Dendritic cell treated with granulocyte-macrophage colony-stimulating factor and Interleukin-4, amounts not matched to agents 40 ng/mL and 50 ng/mL, for 4 days (primary cell): Measurements from ENCODE around the gene SUGP2.
A peak's percentile ranks its signal among the peaks of the same experiment; 100 is the strongest.

Experiments
- H3K27ac Mint-ChIP-seq: one replicate; pipeline ENCODE4 v1.8.0; 2022; ENCODE audit warnings: mild to moderate bottlenecking, mixed read lengths
- H3K27me3 Mint-ChIP-seq: one replicate; pipeline ENCODE4 v1.8.0; 2022; ENCODE audit warnings: mild to moderate bottlenecking, mixed read lengths
- H3K36me3 Mint-ChIP-seq: one replicate; pipeline ENCODE4 v1.8.0; 2022; ENCODE audit warnings: low read depth, mixed read lengths
- H3K4me1 Mint-ChIP-seq: one replicate; pipeline ENCODE4 v1.8.0; 2022; ENCODE audit warnings: low read depth, mixed read lengths
- H3K4me3 Mint-ChIP-seq: one replicate; pipeline ENCODE4 v1.8.0; 2022; ENCODE audit warnings: mild to moderate bottlenecking, moderate library complexity, mixed read lengths
- H3K9me3 Mint-ChIP-seq: one replicate; pipeline ENCODE4 v1.8.0; 2022; ENCODE audit warnings: mixed read lengths
- intact Hi-C: fragments of 100-400 bp; cut with micrococcal nuclease; formaldehyde crosslinking; loops from one replicate; pipeline ENCODE4 v1.15.0; 2022

Gene SUGP2

DNA sequence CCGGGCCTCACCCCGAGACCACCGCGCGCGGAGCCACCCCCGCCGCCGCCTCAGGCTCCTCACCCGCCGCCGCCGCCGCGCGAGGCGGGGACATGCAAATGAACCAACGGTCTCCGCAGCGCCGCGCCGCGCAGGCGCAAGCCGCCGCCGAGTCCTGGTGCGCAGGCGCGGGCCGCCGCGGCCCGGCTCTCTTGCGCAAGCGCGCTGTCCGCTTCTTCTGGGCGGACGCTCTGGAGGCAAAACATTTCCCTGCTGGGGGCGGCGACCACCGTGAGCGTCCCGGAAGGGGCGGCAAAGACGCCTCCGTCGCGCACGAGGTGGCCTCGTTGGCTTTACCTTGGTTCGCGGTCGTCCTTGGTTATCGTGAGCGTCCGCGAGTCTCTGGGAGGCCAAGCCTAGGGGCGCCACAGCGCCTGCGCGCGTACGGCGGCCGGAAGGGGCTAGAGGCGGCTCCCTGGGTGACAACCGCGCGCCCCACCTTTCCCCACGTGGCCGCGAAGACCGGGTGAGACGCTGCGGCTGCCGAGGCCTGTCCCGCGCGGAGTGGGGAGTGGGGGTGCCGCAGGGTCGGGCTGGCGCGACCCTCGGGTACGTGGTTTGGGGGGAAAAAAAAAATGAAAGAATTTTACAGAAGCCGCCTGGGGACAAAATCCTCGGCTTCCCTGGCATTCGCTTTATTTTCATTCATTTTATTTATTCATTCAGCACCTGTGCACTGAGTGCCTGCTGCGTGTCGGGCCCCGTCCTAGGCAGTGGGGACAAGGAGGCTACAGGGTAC is at the start of gene SUGP2, which contains the start of gene ARMC6:
TSS of gene SUGP2 (minus strand) at position 92 of the 778 bp plus-strand sequence. CDS start 2,446 bp downstream, outside the sequence.
TSS of gene ARMC6 (plus strand) at position 178 of the 778 bp plus-strand sequence. CDS start 607 bp downstream, outside the sequence.
- Mint-ChIP-seq H3K27ac (peak within 1 kb of the TSS; percentile 78), H3K27me3 (no peaks in the 10 kb centered on the region), H3K9me3 (no peaks in the 10 kb centered on the region), H3K4me1 (peaks cover 31% of the 10 kb centered on the region), H3K4me3 (peak within 1 kb of the TSS; percentile 80), H3K36me3 (peaks cover 40% of the 10 kb centered on the region)
- intact Hi-C loops, result loop anchor here (1.0 kb wide), 2 partner anchors 30 to 105 kb away; partner anchors contain the start of genes SLC25A42 and TMEM161A

DNA sequence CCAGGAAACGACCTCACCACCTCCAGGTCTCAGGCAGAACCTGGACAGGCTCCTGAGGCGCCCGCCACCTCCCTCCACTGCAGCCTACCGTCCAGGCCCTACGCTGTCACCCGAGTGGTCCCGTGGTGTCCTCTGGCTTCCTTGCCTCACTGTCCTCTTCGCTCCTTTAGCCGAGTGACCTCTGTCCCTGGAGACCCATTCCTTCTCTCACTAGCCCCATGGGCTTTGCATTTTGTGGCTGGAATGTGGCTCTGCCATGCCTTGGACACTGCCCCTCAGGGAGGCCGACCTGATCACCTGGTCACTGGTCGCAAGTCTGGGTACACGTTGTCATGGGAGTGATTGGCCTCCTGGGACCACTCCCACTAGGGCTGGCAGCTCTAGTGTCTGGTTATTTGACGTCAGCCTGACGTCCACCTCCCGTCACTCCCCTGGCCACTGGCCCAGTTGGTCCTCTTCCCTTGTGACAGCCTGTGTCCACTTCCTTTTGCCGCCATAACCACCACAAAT is 48.4 kb upstream of the SUGP2 start:
- intact Hi-C loops, result no loop called here
- Mint-ChIP-seq H3K27ac (no peak overlapping the region), H3K36me3 (no peaks in the 10 kb centered on the region), H3K4me1 (peaks cover 32% of the 10 kb centered on the region), H3K4me3 (no peak overlapping the region), H3K27me3 (no peaks in the 10 kb centered on the region), H3K9me3 (no peaks in the 10 kb centered on the region)

GRCh38 chr19:19079571-19079970 is 46.3 kb upstream of the SUGP2 start:
- no peak overlapping the region for H3K27ac Mint-ChIP-seq
- no peak overlapping the region for H3K4me3 Mint-ChIP-seq
- intact Hi-C loops, result no loop called here
- no peaks in the 10 kb centered on the region for H3K9me3 Mint-ChIP-seq
- H3K36me3 Mint-ChIP-seq, result no peaks in the 10 kb centered on the region
- no peaks in the 10 kb centered on the region for H3K27me3 Mint-ChIP-seq
- peaks cover 34% of the 10 kb centered on the region for H3K4me1 Mint-ChIP-seq

- no peak overlapping the region for H3K27ac Mint-ChIP-seq
- H3K4me3 Mint-ChIP-seq, result no peak overlapping the region
- H3K9me3 Mint-ChIP-seq, result no peaks in the 10 kb centered on the region
- H3K36me3 Mint-ChIP-seq, result no peaks in the 10 kb centered on the region
- H3K4me1 Mint-ChIP-seq, result peaks cover 34% of the 10 kb centered on the region
- no peaks in the 10 kb centered on the region for H3K27me3 Mint-ChIP-seq
- intact Hi-C loops, result no loop called here
Measured at GRCh38 chr19:19078801-19079200, 45.5 kb upstream of the SUGP2 start.

- H3K27me3 Mint-ChIP-seq, result no peaks in the 10 kb centered on the region
- H3K4me1 Mint-ChIP-seq, result peaks cover 32% of the 10 kb centered on the region
- H3K9me3 Mint-ChIP-seq, result no peaks in the 10 kb centered on the region
- no peak overlapping the region for H3K27ac Mint-ChIP-seq
- no peaks in the 10 kb centered on the region for H3K36me3 Mint-ChIP-seq
- intact Hi-C loops, result no loop called here
- H3K4me3 Mint-ChIP-seq, result peak overlapping the region; percentile 27
Measured at GRCh38 chr19:19077103-19077502, 43.8 kb upstream of the SUGP2 start.

DNA sequence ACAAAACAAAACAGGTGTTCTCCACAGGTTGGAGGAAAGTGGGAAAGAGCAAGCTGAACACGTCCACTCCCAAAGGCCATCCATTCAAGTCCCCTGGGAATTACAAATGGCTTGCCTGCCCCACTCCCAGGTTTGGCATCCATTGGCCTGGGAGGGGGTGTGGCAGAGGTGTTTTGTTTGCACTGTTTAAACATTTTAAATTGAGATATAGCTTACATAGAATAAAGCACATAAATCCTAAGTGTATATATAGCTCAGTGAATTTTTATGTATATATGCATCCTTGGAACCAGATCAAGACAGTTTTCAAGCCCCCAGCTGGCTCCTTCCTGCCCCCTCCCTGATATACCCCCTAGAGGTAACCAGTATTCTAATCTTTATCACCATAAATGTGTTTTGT is 43.2 kb upstream of the SUGP2 start:
- Mint-ChIP-seq H3K36me3 (no peaks in the 10 kb centered on the region), H3K9me3 (no peaks in the 10 kb centered on the region), H3K27me3 (no peaks in the 10 kb centered on the region), H3K4me1 (peaks cover 28% of the 10 kb centered on the region), H3K27ac (no peak overlapping the region), H3K4me3 (no peak overlapping the region)
- intact Hi-C loops, result no loop called here

- Mint-ChIP-seq H3K9me3 (no peaks in the 10 kb centered on the region), H3K4me3 (no peak overlapping the region), H3K4me1 (peaks cover 26% of the 10 kb centered on the region), H3K36me3 (no peaks in the 10 kb centered on the region), H3K27ac (no peak overlapping the region), H3K27me3 (no peaks in the 10 kb centered on the region)
- intact Hi-C loops, result no loop called here
Measured at GRCh38 chr19:19075126-19075525, 41.8 kb upstream of the SUGP2 start.

- H3K4me1 Mint-ChIP-seq, result peaks cover 21% of the 10 kb centered on the region
- H3K36me3 Mint-ChIP-seq, result no peaks in the 10 kb centered on the region
- H3K9me3 Mint-ChIP-seq, result no peaks in the 10 kb centered on the region
- no peak overlapping the region for H3K27ac Mint-ChIP-seq
- intact Hi-C loops, result no loop called here
- no peak overlapping the region for H3K4me3 Mint-ChIP-seq
- no peaks in the 10 kb centered on the region for H3K27me3 Mint-ChIP-seq
Measured at GRCh38 chr19:19074196-19074882, 41.0 kb upstream of the SUGP2 start.

DNA sequence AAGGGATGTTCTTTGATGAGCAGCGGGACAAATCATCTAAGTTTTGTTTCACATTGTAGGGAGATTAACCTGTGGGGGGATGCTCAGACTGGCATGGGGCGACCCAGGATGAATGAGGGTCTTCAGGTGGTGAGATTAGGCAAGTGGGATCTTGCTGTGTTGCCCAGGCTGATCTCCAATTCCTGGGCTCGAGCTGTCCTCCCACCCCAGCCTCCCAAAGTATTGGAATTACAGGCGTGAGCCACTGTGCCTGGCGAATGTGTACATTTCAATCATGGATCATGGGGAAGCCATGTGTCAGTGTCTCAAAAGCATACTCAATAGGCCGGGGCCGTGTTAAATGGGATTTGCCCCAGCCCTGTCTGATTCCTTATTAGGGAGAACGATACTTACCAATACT is 38.6 kb upstream of the SUGP2 start:
- Mint-ChIP-seq H3K36me3 (no peaks in the 10 kb centered on the region), H3K27ac (no peak overlapping the region), H3K9me3 (no peaks in the 10 kb centered on the region), H3K4me1 (peaks cover 8% of the 10 kb centered on the region), H3K4me3 (no peak overlapping the region), H3K27me3 (no peaks in the 10 kb centered on the region)
- intact Hi-C loops, result no loop called here

DNA sequence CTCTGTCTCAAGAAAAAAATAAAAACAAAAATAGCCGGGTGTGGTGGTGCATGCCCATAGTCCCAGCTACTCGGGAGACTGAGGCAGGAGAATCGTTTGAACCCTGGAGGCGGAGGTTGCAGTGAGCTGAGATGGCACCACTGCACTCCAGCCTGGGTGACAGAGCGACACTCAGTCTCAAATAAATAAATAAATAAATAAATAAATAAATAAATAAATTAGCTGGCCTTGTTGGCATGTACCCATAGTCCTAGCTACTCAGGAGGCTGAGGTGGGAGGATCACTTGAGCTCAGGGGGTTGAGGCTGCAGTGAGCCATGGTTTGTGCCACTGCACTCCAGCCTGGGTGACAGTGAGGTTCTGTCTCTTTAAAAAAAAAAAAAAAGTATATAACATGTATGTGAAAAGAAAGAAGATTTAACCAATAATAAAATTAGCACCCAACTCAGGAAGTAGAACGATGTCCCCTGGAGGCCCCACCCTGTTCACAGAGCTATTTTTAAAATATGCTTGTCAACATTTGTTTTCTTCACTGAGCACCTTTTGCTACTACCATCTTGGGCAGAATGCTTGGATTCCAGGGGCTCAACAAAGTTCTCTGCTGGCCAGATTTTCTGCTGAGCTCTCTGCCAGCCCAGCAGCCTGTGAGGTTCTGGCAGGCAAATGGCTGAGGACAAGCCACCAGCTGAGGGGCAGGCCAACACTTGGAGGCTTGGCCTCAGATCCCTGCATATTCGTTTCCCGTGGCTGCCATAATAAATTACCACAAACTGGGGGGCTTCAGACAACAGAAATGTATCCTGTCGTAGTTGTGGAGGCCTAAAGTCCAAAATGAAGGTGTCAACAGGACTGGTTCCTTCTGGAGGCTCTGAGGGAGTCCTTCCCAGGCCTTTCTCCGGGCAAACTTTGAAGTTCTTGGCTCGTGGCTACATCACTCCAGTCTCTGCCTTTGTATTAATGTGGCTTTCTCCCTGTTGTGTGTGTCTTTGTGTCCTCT is 35.6 kb upstream of the SUGP2 start:
- intact Hi-C loops, result no loop called here
- H3K4me3 Mint-ChIP-seq, result no peak overlapping the region
- H3K27ac Mint-ChIP-seq, result no peak overlapping the region
- no peaks in the 10 kb centered on the region for H3K9me3 Mint-ChIP-seq
- peaks cover 6% of the 10 kb centered on the region for H3K27me3 Mint-ChIP-seq
- no peaks in the 10 kb centered on the region for H3K36me3 Mint-ChIP-seq
- H3K4me1 Mint-ChIP-seq, result peaks cover 17% of the 10 kb centered on the region

GRCh38 chr19:19067276-19068072 is 34.2 kb upstream of the SUGP2 start:
- Mint-ChIP-seq H3K4me3 (no peak overlapping the region), H3K4me1 (peaks cover 25% of the 10 kb centered on the region), H3K27ac (no peak overlapping the region), H3K27me3 (peaks cover 6% of the 10 kb centered on the region), H3K9me3 (no peaks in the 10 kb centered on the region), H3K36me3 (peaks cover 6% of the 10 kb centered on the region)
- intact Hi-C loops, result no loop called here

GRCh38 chr19:19064811-19065745 is 31.8 kb upstream of the SUGP2 start:
- Mint-ChIP-seq H3K27me3 (peaks cover 6% of the 10 kb centered on the region), H3K27ac (peak overlapping the region; percentile 38), H3K9me3 (no peaks in the 10 kb centered on the region), H3K4me1 (peaks cover 27% of the 10 kb centered on the region), H3K4me3 (peak overlapping the region; percentile 70), H3K36me3 (peaks cover 19% of the 10 kb centered on the region)
- intact Hi-C loops, result no loop called here
